Gastrocnemius medialis (tissue), 4 donors: ENCODE measurements around the gene EPB41L4B.

ENCODE experiments used
- CTCF ChIP-seq, 5 experiments: fragments of 450-650 bp in 3 of 5; fragments of 200-600 bp in 2 of 5; sonication (generic) in 2 of 5; IDR thresholded peaks in 4 of 5; conservative IDR thresholded peaks in 1 of 5; 1 replicate in 4 of 5; 2 replicates in 1 of 5; pipeline ENCODE4 v1.5.1; 2016 to 2019; ENCODE audit warnings: antibody characterized with exemption in 5 of 5, mild to moderate bottlenecking in 3 of 5, moderate library complexity in 3 of 5
- POLR2A ChIP-seq, 2 donors: fragments of 450-650 bp; IDR thresholded peaks; one replicate each; pipeline ENCODE4 v1.6.1; 2017; ENCODE audit warnings: antibody characterized with exemption in 2 of 2, mild to moderate bottlenecking in 2 of 2, moderate library complexity in 2 of 2

GRCh38 chr9:109122726-109123621 lies 197.9 kb downstream of the EPB41L4B start:
- TF ChIP-seq CTCF (IDR thresholded peaks at IDR 0.05 in 4 of 5, conservative IDR thresholded peaks at IDR 0.05 in 1 of 5) (no peak), POLR2A (IDR thresholded peaks at IDR 0.05) (no peak)
